ENCODE results near the gene ALG14. TPM values are rescaled to one million over a fixed set of nuclear protein-coding genes. Genes with fewer than 3 reads are reported as not detected.

Gene ALG14
- total RNA-seq, 4 donors from 2014 or later = 0.46 to 1.9 (median 1.1) TPM

- DNase-seq (ENCODE audit: low spot score in 2 of 2) = no peak
- WGBS, 2 donors = 100% methylated on average over 1 of the region's 1 CpG
- no peak for TF ChIP-seq POLR2A (IDR thresholded peaks at IDR 0.05)
- TF ChIP-seq CTCF (IDR thresholded peaks at IDR 0.05) = no peak
- H3K4me3 ChIP-seq (ENCODE audit: low read depth, poor library complexity, severe bottlenecking) = no peak overlapping the region
- intact Hi-C loops (cut with DNase I; ENCODE audit: low total_unique reads) = no loop called here
These were observed 114.7 kb downstream of the ALG14 start for GRCh38 chr1:94958081-94958480.

DNA sequence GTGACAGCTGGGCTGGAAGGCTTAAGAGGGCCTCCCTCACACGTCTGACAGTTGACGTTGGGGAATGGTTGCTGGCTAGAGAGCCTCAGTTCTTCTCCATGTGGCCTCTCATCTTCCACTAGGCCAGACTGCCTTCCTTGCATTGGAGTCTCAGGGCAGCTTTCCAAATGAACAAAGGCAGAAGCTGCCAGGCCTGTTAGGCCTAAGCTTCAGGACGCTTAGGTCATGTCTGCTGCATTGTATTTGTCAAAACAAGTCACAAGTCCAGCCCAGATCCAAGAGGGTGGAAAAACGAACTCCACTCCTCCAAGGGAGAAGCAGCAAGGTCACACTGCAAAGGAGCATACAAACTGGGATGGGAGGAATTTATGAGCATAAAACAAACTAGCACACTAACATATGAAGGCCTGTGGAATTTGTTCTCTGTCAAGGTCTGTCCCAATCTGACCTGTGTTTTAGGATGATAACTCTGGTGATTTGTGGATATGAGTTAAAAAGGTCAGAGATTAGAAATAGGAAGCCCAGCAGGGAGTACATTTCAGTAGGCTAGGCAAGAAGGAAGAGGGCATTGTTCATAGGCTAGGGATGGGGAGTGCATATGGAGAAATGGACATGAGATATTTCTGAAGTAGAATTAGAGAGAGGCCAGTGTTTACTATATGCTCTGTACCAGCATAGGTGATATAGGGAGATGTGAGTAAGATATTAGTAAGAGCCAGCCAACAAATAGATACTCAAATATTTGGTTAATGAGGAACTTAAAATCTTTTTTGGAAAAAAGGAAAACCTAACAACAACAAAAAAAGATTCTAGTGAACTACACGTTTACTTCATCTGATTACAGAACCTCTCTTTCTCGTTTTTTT lies 116.8 kb downstream of the ALG14 start:
- H3K4me3 ChIP-seq (ENCODE audit: low read depth, poor library complexity, severe bottlenecking) = no peak overlapping the region
- no peak for DNase-seq (ENCODE audit: low spot score in 2 of 2)
- intact Hi-C loops (cut with DNase I; ENCODE audit: low total_unique reads) = no loop called here
- TF ChIP-seq POLR2A (IDR thresholded peaks at IDR 0.05) = no peak
- no peak for TF ChIP-seq CTCF (IDR thresholded peaks at IDR 0.05)
- WGBS, 2 donors = 51 to 52% methylated on average over 6 of the region's 6 CpGs

- intact Hi-C loops (cut with DNase I; ENCODE audit: low total_unique reads) = no loop called here
- H3K4me3 ChIP-seq (ENCODE audit: low read depth, poor library complexity, severe bottlenecking) = no peak overlapping the region
- TF ChIP-seq CTCF (IDR thresholded peaks at IDR 0.05) = no peak
- no peak for TF ChIP-seq POLR2A (IDR thresholded peaks at IDR 0.05)
- no peak for DNase-seq (ENCODE audit: low spot score in 2 of 2)
- WGBS, 2 donors = 81 to 90% methylated on average over 9 of the region's 9 CpGs
These were observed 118.2 kb downstream of the ALG14 start for GRCh38 chr1:94954263-94955220.

- intact Hi-C loops (cut with DNase I; ENCODE audit: low total_unique reads) = no loop called here
- WGBS, 2 donors = 82 to 85% methylated on average over 6 of the region's 6 CpGs
- DNase-seq (ENCODE audit: low spot score in 2 of 2) = no peak
- TF ChIP-seq CTCF (IDR thresholded peaks at IDR 0.05) = no peak
- no peak for TF ChIP-seq POLR2A (IDR thresholded peaks at IDR 0.05)
- no peak overlapping the region for H3K4me3 ChIP-seq (ENCODE audit: low read depth, poor library complexity, severe bottlenecking)
These were observed 119.0 kb downstream of the ALG14 start for GRCh38 chr1:94953746-94954145.

DNA sequence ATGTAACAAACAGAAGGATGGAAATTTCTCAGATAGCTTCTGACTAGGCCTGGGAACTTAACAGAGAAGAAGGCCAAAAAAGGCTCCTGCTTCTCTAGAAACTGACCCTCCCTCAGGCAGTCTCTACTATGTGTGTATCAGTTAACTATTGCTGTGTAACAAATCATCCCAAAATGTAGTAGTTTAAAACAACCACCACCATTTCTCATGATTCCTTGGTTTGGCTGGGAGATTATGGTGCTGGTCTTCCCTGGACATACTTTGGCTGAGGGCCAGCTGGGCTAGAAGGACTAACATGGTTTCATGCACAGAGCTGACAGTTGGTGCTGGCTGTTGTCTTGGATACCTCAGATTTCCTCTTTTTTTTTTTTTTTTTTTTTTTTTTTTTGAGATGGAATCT lies 119.6 kb downstream of the ALG14 start:
- TF ChIP-seq POLR2A (IDR thresholded peaks at IDR 0.05) = no peak
- no peak for TF ChIP-seq CTCF (IDR thresholded peaks at IDR 0.05)
- no peak overlapping the region for H3K4me3 ChIP-seq (ENCODE audit: low read depth, poor library complexity, severe bottlenecking)
- intact Hi-C loops (cut with DNase I; ENCODE audit: low total_unique reads) = no loop called here
- no peak for DNase-seq (ENCODE audit: low spot score in 2 of 2)

Measured in lower leg skin (tissue), 4 donors.